HG02588 (cell line): ENCODE data around the gene HYCC2.
"Not testable (repeated sequence)": the region's sequence is repeated elsewhere in the genome, so short reads cannot be mapped to it uniquely, and the experiment has no call there.

Experiments
- ATAC-seq: cut with Tn5 transposase; IDR thresholded peaks from one replicate; pipeline ENCODE4 v1.9.1; 2021; ENCODE audit warnings: mild to moderate bottlenecking, moderate library complexity; ENCODE audit not compliant: unreplicated experiment

HYCC2 gene

DNA sequence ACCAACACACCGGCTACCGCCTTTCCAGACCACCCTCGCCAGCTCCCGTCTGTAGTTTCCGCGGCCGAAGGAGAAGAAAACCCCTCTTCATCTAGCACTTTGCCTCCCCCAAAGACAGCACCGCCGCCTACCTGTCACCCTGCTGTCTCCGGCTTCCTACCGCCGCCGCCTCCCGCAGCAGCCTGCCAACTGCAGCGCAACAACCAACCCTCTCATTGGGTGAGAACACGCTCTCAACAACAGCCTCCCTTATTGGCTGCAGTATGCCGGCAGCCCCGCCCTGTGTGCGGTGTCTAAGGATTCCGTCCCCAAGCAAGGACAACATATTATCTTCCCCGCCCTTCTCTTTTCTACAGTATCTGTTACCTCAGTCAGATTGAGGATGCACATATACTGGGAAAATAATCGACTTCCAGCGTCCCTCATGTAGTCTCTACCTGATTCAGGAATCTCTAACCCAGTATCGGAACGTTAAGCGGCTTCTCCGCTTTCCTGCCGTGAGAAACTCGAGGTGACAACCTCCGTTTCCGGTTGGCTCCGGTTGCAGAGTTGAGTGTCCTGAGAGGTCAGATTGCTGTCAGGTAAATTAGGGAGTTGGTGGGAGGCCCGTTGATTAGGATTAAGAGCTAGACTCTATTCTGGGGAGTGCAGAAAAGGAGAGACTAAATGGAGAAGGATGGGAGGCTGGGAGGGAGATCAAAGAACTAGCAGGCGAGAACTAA lies at the start of gene HYCC2, which contains the start of gene NDUFB3:
HYCC2 (minus strand) TSS at position 193 of the 722 bp plus-strand sequence. CDS start 47,662 bp downstream, outside the sequence.
NDUFB3 (plus strand) TSS at position 523 of the 722 bp plus-strand sequence. CDS start 6,882 bp downstream, outside the sequence.
- peak; percentile 99 for ATAC-seq

- ATAC-seq = no peak
Measured at GRCh38 chr2:201118961-201119854, 47.7 kb upstream of the HYCC2 start.

GRCh38 chr2:201118121-201118960 lies 46.9 kb upstream of the HYCC2 start:
- peak; percentile 41 for ATAC-seq

GRCh38 chr2:201117735-201118094 lies 46.2 kb upstream of the HYCC2 start:
- ATAC-seq = not testable (repeated sequence)

DNA sequence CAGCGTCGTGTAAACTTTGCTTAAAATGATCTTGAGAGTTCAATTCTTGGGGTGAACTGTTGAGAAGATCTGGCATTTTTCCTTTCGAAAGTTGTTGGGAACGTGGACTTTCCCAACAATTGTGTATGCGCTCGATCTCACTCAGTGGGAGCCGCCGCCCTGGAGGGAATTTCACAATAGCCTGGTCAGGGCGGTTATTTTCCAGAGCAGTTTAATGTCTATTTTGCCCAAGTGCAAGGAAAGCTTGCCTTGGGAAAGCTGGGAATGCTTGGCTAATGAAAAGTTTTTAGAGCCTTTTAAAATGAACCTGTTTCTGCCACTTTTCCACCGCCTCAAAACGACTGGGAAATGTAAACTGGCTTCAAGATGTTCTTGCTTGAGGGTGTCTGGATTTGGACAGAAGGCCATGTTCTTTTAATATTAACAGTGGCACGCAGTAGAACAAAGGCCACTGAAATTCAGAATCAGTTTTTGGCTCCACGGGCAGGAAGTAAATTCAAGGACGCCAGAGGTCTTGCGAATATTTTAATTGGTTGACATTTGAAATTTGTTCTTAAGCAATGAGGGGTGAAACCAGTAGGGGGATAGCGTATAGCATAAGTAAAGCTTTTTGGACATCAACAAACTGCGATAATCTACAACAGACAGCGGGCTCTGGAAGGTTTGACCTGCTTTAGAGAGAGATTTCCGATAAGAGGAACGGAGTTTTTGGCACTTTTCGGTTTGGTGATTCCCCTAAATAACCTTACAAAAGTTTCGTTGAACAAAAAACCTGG lies 45.7 kb upstream of the HYCC2 start:
- no peak for ATAC-seq

GRCh38 chr2:201116115-201116958 lies 44.9 kb upstream of the HYCC2 start, which contains the start of gene CFLAR:
TSS of gene CFLAR (plus strand) at chr2:201116164. CDS start at chr2:201129866, 13,702 bp downstream.
- peak; percentile 41 for ATAC-seq

DNA sequence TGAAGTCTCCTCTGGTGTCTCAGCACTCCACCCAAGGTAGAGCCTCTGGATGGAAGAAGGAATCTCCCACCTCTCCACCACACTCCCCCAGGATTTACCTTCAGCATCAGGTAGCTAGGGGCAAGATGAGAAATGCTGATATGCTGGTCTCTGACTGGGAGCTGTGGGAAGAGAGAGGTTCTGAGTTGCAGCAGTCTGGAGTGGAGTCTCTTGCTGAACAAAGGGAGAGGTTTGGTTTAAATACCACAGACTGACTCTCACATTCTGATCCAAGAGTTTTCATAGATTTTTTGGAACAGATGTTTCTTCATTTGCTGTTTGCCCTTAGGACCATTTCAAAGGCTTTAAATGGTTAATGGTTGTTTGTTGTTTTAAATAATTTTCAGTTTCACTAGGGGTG lies 43.4 kb upstream of the HYCC2 start:
- ATAC-seq = no peak

- ATAC-seq = no peak
Measured at GRCh38 chr2:201114350-201114749, 42.9 kb upstream of the HYCC2 start.

DNA sequence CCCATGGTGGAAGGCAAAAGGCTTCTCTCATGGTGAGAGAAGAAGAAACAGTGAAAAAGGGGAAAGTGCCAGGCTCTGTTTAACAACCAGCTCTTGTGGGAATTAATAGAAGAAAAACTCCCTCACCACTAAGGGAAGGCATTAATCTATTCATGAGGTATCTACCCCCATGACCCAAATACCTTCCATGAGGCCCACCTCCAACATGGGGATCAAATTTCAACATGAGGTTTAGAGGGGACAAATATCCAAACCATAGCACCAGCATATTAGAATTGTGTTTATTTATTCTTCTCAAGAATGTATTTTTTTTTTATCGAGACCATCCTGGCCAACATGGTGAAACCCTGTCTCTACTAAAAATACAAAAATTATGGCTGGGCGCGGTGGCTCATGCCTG lies 39.6 kb upstream of the HYCC2 start:
- no peak for ATAC-seq

GRCh38 chr2:201110615-201111014 lies 39.1 kb upstream of the HYCC2 start:
- ATAC-seq = no peak

GRCh38 chr2:201109186-201109585 lies 37.7 kb upstream of the HYCC2 start:
- no peak for ATAC-seq

GRCh38 chr2:201108341-201108740 lies 36.9 kb upstream of the HYCC2 start:
- no peak for ATAC-seq

GRCh38 chr2:201107624-201108023 lies 36.2 kb upstream of the HYCC2 start:
- no peak for ATAC-seq

DNA sequence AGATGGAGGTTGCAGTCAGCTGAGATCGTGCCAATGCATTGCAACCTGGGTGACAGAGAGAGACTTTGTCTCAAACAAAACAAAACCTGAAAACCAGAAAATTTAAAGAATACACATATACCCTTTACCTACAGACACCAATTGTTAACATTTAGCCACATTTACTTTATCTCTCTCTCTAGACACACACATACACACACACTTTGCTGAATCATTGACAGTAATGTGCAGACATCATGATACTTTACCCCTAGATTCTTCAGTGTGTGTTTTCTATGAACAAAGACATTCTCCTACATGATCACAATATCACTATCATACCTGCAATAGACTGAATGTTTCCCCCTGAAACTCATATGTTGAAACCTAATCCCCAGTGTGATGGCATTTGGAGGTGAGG lies 34.3 kb upstream of the HYCC2 start:
- ATAC-seq = no peak

DNA sequence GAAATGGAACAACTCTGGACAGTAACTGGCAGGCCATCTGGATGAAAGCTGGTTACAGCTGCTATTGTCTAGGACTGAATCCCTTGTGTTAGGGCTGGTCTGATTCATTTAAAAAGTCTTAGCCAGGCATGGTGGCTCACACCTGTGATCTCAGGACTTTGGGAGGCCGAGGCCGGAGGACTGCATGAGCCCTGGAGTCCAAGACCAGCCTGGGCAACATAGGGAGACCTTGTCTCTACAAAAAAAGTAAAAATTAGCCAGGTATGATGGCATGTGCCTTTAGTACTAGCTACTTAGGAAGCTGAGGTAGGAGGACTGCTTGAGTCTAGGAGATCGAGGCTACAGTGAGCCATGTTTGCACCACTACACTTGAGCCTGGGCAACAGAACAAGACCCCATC lies 29.0 kb upstream of the HYCC2 start:
- no peak for ATAC-seq

DNA sequence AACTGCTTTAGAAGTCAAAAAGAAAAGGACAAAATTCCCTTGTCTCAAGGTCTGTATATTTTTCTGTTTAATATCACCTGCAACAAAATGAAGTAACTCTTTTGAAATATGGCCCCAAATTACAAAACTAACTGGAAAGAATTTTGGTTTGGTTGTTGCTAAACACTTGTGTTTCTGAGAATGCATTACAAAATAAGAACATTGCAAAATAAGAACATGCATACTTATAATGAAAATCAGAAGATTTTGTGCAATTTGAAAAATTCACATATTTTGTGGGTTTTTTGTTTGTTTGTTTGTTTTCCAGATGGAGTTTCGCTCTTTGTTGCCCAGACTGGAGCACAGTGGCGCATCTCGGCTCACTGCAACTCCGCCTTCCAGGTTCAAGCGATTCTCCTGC lies 22.1 kb upstream of the HYCC2 start:
- ATAC-seq = no peak

DNA sequence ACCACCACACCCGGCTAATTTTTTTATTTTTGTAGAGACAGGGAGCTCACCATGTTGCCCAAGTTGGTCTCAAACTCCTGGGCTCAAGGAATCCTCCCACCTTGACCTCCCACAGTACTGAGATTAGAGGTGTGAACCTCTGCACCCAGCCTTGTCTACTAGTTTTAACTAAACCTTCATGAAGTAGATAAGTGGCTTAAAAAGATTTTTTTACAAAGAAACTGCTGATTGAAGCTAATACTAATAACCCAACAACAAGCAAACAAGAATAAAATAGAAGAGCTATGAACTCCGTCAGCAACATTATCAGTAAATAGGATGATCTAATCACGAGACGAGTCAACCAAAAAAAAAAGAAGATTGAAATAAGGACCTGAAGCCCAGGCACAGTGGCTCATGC lies 19.1 kb upstream of the HYCC2 start:
- ATAC-seq = no peak

- no peak for ATAC-seq
Measured at GRCh38 chr2:201084863-201085262, 13.4 kb upstream of the HYCC2 start.

DNA sequence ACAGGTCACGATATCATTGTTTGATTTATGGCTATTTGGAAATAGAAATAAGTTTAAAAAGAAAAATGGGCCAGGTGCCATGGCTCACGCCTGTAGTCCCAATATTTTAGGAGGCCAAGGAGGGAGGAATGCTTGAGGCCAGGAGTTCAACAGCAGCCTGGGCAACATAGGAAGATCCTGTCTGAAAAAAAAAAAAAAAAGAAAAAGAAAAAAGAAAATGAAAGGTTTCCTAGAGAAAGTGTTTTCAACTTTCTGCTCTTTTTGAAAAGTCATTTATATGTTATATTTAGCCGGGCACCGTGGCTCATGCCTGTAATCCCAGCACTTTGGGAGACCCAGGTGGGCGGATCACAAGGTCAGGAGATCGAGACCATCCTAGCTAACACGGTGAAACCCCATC lies 3.5 kb upstream of the HYCC2 start:
- no peak for ATAC-seq
